ENCODE data around the gene SSR1.

DNA sequence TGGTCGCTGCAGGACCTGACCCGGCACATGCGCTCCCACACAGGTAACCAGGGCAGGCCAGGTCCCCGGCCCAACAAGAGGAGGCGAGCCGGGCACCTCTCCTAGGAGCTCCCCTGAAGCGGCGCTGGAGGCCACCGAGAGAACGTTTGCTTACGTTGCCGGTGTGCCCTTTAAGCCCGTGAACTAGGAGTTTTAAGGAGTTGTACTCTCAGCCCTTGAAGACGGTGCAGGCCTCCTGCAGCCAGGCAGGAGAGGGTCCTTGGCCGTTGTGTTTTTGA, 65.9 kb downstream of the SSR1 start:
- TF ChIP-seq POLR2AphosphoS5 (IDR thresholded peaks at IDR 0.05; ENCODE audit: low read depth, low read length) = no peak
- no peak for TF ChIP-seq TAF1 (IDR thresholded peaks at IDR 0.05; ENCODE audit: borderline replicate concordance, insufficient read depth, low read length)
- TF ChIP-seq, protein P1, sequence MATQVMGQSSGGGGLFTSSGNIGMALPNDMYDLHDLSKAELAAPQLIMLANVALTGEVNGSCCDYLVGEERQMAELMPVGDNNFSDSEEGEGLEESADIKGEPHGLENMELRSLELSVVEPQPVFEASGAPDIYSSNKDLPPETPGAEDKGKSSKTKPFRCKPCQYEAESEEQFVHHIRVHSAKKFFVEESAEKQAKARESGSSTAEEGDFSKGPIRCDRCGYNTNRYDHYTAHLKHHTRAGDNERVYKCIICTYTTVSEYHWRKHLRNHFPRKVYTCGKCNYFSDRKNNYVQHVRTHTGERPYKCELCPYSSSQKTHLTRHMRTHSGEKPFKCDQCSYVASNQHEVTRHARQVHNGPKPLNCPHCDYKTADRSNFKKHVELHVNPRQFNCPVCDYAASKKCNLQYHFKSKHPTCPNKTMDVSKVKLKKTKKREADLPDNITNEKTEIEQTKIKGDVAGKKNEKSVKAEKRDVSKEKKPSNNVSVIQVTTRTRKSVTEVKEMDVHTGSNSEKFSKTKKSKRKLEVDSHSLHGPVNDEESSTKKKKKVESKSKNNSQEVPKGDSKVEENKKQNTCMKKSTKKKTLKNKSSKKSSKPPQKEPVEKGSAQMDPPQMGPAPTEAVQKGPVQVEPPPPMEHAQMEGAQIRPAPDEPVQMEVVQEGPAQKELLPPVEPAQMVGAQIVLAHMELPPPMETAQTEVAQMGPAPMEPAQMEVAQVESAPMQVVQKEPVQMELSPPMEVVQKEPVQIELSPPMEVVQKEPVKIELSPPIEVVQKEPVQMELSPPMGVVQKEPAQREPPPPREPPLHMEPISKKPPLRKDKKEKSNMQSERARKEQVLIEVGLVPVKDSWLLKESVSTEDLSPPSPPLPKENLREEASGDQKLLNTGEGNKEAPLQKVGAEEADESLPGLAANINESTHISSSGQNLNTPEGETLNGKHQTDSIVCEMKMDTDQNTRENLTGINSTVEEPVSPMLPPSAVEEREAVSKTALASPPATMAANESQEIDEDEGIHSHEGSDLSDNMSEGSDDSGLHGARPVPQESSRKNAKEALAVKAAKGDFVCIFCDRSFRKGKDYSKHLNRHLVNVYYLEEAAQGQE (IDR thresholded peaks at IDR 0.05; ENCODE audit: insufficient read depth in 1 of 2, low read depth in 2 of 2, low read length in 2 of 2) = no peak
- no peak for TF ChIP-seq FOXP2 (optimal IDR thresholded peaks at IDR 0.05; ENCODE audit: borderline replicate concordance, extremely low read depth, extremely low read length, insufficient read depth)

Measured in PFSK-1 (cell line).